DOHH2 (cell line): ENCODE results near the gene HIPK1.

ENCODE experiments used
- EZH2phosphoT487 ChIP-seq: fragments of 200-600 bp; sonication (generic); IDR thresholded peaks from 2 replicates; pipeline ENCODE4 v1.6.1; 2017; ENCODE audit warnings: borderline replicate concordance, mild to moderate bottlenecking, antibody characterized with exemption, low read length, moderate library complexity, mixed read lengths
- TF ChIP-seq, protein P1 (sequence below): fragments of 200-600 bp; sonication (generic); IDR thresholded peaks from one replicate; pipeline ENCODE4 v1.5.1; 2014; ENCODE audit warnings: antibody characterized with exemption, mild to moderate bottlenecking, low read depth, low read length; ENCODE audit not compliant: poor library complexity, severe bottlenecking

DNA sequence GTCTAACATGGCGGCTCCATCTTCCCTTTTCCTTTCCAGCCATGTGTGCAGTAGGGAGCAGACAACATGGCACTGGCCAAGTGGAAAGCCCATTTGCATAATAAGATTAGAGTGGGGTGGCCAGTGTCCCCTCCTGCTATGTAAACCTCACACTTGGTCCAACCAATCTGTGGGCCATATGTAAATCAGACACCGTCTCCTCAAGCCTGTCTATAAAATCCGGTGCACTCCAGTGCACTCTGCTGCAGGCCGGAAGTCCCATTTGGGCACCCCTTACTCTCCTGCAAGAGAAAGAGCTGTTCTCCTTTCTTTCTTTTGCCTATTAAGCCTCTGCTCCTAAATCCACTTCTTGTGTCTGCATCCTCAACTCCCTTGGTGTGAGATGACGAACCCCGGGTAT is 94.3 kb downstream of the HIPK1 start:
- TF ChIP-seq, protein P1, sequence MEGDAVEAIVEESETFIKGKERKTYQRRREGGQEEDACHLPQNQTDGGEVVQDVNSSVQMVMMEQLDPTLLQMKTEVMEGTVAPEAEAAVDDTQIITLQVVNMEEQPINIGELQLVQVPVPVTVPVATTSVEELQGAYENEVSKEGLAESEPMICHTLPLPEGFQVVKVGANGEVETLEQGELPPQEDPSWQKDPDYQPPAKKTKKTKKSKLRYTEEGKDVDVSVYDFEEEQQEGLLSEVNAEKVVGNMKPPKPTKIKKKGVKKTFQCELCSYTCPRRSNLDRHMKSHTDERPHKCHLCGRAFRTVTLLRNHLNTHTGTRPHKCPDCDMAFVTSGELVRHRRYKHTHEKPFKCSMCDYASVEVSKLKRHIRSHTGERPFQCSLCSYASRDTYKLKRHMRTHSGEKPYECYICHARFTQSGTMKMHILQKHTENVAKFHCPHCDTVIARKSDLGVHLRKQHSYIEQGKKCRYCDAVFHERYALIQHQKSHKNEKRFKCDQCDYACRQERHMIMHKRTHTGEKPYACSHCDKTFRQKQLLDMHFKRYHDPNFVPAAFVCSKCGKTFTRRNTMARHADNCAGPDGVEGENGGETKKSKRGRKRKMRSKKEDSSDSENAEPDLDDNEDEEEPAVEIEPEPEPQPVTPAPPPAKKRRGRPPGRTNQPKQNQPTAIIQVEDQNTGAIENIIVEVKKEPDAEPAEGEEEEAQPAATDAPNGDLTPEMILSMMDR: no peak
- no peak for TF ChIP-seq EZH2phosphoT487
